ENCODE measurements around the gene SLC1A7.

SLC1A7 gene

DNA sequence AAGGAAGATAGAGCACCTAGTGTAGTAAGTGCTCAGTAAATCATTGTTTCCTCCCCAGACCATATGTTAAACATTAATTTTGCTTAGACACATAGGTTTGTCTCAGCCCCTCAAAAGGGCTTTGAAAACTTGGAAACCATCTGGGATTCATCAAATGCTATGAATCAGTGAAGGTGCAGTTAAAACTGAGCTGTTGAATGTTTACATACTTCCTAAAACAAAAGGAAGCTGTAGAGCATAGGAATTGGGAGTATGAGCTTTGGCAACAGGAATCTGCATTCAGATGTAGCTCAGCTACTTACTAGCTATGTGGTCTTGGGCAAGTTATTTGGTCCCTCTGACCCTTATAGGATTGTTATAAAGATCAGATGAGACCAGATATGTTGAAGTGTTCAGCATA is 99.2 kb downstream of the SLC1A7 start:
- DNase-seq (ENCODE audit: low read depth) = peak; percentile 28
- TF ChIP-seq, protein P1, sequence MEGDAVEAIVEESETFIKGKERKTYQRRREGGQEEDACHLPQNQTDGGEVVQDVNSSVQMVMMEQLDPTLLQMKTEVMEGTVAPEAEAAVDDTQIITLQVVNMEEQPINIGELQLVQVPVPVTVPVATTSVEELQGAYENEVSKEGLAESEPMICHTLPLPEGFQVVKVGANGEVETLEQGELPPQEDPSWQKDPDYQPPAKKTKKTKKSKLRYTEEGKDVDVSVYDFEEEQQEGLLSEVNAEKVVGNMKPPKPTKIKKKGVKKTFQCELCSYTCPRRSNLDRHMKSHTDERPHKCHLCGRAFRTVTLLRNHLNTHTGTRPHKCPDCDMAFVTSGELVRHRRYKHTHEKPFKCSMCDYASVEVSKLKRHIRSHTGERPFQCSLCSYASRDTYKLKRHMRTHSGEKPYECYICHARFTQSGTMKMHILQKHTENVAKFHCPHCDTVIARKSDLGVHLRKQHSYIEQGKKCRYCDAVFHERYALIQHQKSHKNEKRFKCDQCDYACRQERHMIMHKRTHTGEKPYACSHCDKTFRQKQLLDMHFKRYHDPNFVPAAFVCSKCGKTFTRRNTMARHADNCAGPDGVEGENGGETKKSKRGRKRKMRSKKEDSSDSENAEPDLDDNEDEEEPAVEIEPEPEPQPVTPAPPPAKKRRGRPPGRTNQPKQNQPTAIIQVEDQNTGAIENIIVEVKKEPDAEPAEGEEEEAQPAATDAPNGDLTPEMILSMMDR (conservative IDR thresholded peaks at IDR 0.05; ENCODE audit: low read depth, low read length) = no peak
- no peak overlapping the region for H3K4me3 ChIP-seq (ENCODE audit: low read depth, low read length)

DNA sequence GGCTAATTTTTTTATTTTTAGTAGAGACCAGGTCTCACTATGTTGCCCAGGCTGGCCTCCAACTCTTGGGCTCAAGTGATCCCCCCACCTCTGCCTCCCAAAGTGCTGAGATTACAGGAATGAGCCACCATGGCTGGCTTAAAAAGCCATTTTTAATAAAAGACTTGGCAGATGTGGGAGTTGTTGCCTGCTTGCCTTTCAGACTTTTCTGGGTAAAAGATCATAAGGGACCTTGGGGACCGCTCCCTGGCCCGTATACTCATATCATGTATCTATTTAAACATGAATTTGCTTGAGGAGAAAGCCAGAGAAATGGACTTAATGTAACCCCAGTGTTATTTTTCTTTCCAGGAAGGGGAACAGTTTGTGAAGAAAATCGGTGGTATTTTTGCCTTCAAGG is 103.9 kb downstream of the SLC1A7 start:
- no peak overlapping the region for H3K4me3 ChIP-seq (ENCODE audit: low read depth, low read length)
- DNase-seq (ENCODE audit: low read depth) = no peak

More for the DNA sequence above, 103.9 kb downstream of the SLC1A7 start:
- TF ChIP-seq, protein P1 (conservative IDR thresholded peaks at IDR 0.05; ENCODE audit: low read depth, low read length) = no peak

All from choroid plexus epithelial cell (primary cell).